SW480 (cell line): Measurements from ENCODE around the gene DPEP2NB.
"Not testable (repeated sequence)": the region's sequence is repeated elsewhere in the genome, so short reads cannot be mapped to it uniquely, and the experiment has no call there.

ENCODE experiments used
- DNase-seq: peaks from one replicate; pipeline ENCODE4 v3.0.0-alpha.2; 2016; ENCODE audit warnings: low spot score

The DPEP2NB gene

DNA sequence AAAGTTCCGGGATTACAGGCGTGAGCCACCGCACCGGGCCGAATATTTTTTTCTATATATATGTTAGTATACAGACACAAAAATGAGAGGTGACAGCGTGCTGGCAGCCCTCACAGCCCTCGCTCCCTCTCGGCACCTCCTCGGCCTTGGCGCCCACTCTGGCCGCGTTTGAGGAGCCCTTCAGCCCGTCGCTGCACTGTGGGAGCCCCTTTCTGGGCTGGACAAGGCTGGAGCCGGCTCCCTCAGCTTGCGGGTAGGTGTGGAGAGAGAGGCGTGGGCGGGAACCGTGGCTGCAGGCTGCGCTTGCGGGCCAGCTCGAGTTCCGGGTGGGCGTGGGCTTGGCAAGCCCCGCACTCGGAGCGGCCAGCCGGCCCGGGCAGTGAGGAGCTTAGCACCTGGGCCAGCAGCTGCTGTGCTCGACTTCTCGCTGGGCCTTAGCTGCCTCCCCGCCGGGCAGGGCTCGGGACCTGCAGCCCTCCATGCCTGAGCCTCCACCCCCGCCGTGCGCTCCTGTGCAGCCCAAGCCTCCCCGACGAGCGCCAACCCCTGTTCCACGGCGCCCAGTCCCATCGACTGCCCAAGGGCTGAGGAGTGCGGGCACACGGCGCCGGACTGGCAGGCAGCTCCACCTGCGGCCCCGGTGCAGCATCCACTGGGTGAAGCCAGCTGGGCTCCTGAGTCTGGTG, 33.6 kb downstream of the DPEP2NB start:
- DNase-seq: no peak

DNA sequence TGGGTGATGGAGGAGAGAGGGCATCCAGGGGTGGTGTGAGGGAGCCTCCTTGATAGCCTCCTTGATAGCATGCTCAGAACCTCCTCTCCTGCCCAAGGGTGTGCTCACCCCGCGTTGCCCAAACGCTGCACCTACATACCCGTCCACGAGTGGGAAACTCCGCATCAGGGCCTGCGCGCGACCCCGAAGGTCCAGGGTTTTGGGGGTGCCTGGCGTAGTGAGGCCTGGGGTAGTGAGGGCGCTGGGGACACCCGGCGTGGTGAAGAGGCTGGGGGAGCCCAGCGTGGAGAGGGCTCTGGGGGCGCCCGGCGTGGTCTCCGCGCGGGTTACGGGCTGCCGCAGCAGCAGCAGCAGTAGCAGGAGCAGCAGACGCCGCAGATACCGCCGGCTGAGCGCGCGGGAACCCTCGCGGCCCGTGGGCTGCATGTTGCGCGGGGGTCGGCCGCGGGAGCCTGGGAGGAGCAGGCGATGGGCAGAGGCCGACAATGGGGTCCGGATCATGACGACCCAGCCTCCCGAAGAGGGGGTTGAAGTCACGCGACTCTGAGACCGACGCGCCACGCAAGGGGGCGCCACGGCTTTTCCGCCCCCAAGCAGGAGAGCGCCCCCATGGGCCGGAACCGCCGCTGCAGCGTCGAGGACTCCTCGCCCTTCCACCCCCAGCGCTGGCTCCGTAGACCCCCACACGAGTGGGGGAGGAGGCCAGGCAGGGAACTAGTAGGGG, 35.6 kb downstream of the DPEP2NB start, which contains the start of gene DPEP3:
TSS of gene DPEP3 (minus strand) at position 545 of the 724 bp plus-strand sequence. CDS start at position 426, 119 bp downstream.
- no peak for DNase-seq

DNA sequence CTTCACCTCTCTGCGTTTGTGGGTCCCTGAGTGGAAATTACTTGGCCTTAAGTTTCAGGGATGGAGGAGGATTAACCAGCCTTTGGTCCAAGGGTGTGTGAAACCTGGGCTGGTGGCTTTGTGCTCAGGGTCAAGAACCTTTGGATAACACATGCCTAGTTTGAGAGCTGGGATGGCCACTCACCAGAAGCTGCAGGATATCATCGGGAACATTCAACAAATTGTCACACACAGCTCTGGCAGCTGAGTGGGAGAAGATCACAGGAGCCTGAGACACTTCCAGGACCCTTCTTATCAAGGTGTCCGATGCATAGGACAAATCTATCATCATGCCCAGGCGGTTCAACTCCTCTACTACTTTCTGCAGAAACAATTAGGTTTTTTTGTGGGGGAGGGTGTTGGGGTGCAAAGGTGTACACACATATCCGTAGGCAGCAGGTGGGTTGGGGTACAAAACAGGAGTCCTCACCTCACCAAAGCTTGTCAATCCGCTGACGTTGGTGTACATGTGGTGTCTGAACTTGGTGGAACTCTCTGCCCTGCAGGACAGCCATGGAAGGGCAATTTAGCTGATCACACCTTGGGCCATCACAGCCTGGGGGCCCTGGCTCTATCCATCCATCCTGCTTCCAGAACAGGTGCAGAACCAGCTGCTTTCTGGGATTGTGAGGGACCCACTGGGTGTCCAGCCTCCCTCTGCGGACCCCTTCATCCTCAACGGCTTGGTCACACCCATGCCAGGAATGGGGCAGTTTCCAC, 38.1 kb downstream of the DPEP2NB start:
- no peak for DNase-seq

DNA sequence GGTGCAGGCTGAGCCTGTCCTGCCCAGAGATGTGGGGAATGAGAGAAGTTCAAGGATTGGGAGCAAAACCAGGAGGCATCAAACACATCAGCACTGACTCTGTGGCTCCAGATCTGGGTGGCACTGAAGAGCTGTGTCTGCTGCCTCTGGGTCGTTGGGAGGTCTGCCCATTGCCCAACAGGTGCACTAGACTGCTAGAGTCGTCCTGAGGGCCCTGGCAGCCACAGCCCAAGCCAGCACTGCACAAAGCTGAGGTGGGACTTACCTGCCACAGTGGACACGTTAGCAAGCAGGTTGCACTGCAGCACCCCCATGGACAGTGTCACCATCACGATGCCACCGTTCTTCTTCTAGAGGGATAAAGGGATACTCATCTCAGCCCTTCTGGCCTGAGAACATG, 38.7 kb downstream of the DPEP2NB start:
- no peak for DNase-seq

DNA sequence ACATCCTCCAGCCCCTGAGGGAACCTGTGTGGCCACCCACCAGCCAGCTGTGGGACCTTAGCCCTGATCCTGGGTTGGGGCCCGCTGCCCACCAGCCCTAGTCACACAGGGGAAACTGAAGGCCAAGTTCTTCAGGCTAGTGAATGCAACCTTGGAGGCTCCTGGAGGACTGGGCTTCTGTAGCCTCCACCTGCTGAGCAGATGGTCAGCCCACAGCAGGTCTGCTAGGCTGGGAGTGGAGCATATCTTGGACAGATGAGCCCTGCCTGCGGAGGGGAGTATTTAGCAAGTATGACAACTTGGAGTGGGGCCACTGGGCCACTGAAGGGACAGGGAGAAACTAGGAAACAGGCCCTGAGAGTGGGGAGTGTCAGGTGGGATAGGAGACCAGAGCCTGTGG, 39.5 kb downstream of the DPEP2NB start:
- DNase-seq: no peak

DNA sequence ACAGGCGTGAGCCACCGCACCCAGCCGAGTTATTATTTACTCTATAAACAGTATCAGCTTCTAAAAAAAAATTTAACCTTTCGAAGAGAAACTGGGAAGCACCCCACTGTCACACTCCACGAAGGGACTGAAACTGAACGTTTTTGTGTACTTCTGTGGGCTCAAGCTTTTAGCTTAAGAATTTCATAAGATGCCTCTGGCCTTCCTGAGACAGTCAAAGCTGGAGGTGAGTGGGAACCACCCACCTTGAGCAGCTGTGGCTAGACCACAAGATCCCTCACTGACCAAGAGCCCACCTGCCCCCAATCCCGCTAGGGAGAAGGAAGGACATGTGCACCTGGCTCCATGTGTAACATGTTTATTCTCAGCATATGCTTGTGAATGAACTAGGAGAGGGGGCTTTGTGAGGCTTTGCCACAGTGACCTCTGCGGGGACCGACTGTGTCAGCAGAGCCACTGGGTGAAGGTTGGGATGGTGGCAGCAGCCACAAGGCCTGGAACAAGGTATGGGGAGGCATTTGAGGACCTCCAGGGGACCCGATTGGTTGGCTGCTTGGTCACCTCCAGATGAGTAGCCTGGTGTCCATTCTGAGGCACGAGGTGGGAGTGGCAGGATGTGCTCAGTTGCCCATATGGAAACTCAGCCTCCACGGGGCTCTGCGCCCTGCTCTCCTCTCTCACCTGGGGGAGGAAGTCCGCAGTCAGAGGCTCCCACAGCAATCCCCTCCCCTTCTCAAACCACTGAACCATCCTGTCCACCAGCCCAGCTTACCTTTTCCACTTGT, 40.2 kb downstream of the DPEP2NB start:
- DNase-seq: no peak

DNA sequence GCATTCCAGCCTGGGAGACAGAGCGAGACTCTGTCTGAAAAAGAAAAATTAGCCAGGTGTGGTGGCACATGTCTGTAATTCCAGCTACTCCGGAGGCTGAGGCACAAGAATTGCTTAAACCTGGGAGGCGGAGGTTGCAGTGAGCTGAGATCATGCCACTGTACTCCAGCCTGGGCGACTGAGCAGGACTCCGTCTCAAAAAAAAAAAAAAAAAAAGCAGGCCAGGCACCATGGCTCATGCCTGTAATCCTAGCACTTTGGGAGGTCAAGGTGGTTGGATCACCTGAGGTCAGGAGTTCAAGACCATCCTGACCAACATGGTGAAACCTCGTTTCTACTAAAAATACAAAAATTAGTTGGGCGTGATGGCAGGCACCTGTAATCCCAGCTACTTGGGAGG, 43.4 kb downstream of the DPEP2NB start:
- not testable (repeated sequence) for DNase-seq

DNA sequence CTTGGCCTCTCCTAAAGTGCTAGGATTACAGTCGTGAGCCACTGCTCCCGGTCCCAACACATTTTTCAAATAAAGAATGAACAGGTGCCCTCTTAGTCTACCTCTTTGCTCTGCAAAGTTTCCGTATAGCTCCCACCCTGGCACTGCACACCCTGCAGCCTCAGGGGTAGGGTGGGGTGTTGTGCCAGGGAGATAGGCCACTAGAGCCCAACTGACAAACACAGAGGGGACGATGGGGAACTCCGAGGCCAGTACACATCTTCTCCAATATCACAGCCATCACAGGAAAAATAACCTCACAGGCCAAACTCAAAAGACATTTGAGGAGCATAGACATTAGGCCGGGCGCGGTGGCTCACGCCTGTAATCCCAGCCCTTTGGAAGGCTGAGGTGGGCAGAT, 44.6 kb downstream of the DPEP2NB start:
- no peak for DNase-seq

DNA sequence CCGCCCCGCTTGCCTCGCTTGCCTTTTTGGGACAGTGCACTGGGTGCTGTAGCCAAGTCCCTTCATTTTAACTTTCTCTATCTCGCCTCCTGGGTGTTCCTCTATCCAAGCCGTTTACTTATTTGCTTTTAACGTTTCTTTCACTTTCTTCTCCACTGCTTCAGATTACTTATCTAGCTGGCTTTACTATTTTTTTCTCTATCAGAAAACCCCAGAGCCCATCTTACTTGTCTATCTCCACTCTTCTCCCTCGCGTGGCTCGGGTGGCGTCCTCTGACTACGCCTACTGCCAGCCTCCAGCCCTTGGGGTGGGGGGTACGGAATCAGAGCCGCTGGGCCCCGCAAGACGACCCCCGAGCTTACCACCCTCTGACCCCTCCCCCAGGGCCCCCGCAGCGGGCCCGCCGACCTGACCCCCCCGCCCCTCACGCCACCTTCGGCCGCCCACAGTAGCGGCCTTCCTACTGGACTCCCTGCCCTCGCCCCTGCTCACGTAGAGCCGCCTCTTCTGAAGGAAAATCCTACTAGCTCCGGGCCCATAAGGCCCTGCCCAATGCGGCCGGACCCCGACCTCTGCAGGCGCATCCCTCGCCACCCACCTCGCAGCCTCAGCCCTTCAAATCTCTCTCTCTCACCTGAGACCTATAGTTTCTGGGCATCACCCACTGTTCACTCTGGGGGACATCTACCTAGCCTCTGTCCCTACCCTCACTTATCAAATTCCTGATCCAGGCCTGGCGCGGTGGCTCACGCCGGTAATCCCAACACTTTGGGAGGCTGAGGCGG, 46.3 kb downstream of the DPEP2NB start:
- no peak for DNase-seq

DNA sequence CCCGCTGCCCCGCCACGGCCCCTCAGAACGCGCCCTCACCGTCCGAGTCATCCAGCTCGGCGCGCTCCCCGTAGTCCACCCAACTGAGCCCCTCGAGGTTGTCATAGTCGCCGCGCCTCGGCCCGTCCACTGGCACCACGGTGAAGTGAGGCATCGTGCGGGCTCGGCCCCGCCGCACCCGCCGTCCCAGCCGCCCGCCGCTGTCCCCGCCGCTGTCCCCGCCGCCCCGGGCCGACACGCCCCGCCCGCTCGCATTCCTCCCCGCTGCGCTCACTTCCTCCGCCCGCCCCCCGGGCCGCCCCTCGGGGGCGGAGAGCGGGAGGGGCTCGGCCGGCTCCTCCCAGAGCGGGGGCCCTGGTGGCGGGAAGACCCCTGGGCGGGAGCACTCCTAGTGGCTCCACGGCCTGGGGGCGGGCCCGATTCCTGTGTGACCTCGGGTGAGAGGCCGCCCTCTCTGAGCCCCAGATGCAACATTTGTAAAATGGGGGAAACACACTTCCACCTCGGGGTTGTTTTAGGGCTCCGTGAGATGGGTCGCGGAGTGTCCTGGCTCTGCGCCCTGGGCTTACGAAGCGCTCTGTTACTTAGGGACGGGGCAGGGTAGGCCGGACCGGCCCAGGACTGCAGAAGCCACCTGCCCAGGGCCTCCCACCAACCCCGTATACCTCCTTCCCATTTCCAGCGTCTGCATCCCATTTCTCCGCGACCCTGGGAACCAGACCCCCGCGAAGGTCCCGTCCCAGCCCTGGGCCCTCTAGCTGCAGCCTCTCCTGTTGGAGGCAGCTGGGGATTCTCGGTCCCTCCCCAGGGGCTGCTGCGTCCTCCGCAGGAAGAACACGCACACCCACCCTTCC, 47.1 kb downstream of the DPEP2NB start, which contains the start of gene SLC12A4:
TSS of gene SLC12A4 (minus strand) at position 238 of the 854 bp plus-strand sequence. CDS start at position 154, 84 bp downstream.
- DNase-seq: peak; percentile 68

DNA sequence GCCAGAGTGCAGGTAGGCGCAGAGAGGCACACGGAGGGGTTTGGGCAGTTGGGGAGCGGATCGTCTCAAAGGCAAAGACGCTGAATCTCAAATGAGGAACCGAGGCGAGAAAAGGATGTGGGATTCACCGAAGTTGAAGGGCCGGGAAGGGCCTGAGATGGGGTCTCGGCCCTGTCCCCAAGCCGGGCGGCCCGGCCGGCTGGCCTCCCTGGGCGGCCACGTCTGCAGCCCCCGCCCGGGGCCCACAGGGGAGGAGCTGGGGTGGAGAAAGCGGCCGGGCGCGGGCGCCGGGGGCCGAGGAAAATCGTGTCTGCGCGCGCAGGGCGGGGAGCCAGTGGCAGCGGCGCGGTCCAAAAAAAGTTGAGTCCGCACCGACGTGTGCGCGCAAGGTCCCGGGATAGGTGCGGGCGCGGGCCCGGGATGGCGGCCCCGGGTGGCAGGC, 47.7 kb downstream of the DPEP2NB start:
- DNase-seq: no peak

DNA sequence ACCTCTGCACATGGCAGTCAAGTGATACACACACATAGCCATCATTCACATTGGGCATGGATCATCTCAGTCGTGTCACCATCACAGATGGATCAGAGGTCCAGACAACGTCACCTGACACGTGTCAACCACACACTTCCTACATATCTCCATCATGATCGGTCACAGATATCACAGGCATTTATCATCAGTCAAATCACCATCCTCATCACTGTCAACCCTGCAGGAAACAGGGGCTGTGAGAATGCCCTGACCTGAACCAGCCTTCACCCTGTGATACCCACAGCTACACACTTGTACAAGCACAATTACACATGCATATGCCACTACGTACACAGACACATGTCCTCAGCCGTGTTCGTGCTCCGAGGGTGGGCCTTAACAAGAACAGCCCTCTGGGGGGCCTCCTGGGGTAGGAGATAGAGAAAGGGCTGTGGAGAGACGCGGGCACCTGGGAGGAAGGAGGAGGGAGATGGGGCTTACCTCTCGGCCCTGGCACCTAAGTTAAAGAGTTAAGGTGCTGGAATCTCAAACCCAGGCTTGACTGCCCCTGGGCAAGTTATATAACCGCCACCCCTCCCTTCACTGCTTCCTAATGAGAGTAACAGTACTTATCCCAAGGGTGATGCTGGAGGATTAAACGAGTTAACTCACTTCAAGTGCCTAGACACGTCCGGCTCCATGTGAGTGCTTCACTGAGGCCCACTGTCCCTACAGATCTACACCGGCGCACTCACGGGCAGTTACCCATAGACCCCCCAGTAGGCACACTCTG, 48.3 kb downstream of the DPEP2NB start:
- no peak for DNase-seq

DNA sequence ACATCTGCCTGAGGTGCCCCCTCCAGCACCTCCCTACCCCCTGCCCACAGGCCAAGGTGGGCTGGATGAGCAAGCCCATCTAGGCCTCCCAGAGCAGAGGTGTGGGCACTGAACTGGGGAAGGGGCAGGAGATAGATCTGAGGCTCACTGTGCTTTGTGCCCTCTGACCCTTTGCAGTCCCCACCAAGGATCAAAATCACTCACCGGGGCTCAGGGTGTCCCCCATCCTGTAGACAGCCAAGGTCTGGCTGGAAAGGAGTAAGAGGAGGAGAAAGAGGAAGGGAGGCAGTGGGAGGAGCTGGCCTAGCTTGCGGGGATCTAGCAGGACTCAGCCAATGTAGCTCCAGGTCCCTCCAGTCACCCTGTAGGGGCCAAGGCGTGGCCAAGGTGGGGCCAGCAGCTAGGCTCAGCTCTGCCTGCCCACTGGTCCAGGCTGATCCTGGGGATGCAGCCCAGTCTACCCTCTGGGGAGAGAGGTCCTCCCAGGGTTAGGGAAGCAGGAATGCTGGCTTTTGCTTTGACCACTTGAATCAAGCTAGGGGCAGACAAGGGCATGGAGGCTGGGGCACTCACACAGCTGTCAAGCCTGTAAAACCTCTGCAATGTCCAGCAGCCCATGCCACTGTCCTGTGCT, 49.0 kb downstream of the DPEP2NB start:
- DNase-seq: peak; percentile 63

DNA sequence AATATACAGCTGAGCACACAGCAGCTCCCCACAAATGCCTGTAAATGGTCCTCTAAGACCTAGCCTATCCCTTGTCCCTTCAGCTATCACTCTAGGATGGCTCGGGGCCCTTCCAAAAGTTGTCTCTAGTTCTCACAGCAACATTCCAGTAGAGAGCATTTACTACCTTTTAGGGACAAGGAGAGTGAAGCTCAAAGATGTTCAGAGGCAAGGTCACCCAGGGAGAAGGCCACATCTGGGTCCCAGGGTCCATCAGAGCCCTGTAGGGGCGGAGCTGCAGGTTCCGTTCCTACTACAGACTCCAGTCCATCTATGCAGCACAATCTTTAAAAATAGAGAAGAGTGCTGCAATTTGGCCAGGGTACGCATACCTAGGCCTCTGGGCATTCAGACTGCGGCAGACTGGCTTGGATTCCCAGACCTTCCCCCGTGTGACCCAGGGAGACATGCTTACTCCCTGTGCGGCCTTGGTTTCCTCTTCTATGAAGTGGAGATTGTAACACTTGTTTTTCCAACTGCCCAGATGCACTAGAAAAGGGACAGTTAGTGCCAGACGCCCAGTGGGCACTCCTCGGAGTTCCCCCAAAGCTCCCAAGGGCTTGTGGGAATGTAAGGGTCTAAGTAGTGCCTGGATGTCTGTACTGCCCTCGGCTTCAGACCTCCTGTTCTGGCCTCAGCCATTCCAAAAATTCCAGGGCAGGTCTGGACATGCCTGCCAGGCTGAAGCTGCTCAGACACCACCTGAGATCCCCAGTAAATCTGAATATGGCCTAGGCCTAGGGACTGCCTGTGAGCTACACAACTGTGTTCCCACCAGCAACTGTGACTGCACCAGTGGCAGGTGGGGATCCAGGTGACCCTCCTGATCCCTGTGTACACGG, 49.8 kb downstream of the DPEP2NB start:
- peak; percentile 63 for DNase-seq

DNA sequence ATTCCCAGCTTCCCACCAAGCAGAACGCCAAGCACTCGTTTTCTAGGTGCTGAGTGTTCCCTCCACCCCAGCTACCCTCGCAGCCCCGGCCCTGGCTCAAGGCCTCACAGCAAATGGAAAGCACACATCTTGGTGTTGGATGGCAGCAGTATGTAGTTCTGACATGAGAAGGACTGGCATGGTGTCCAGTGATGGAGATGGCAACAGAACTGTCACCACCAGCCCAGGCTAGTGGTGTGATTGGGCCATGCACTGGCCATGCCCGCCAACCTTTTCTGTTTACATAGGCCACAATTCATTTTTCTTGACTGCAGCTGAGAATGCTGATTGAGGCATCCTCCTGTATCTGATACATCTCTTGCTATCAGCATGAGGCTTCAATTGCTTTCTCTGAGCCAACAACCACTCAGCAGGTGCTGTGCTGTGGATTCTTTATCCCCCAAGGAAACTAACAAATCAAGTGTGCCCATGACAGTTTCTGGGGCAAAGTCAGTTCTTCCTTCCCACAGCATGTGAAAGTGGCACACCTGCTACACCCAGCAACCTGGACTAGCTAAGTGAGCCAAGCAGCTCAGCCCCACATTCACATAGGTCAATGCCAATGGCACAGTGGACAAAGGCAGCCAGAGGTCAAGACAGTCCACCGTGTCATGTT, 51.1 kb downstream of the DPEP2NB start:
- DNase-seq: no peak

DNA sequence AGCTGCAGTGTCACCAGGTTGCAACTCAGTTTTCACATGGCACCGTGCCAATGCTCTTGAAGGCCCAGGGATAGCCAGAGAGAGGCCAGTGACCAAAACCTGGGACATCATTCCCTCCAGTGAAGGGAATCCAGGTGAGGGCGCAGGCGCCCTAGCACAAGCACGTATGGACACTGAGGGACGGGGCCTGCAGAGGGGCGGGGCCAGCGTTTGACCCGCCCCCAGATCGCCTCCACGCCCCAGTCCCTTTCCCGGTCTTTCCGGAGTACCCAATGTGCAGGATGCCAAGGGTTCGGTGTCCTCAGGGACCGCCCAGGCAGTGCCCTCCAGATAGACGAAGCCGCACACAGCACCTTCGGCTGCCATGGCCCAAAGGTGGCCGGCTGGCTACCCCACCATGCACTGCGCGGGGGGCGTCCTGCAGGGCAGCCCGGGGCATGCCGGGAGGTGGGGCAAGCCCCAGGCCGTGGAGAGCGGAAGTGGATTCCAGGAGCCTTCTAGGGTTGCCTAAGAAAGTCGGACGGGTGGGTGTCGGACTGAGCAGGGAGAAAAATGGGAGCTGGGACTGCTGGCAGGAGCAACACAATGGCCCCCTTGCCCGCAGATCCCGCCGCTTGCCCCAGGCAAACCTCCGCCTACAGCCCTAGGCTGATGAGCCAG, 51.9 kb downstream of the DPEP2NB start:
- no peak for DNase-seq
